Measurements from ENCODE around the gene ACBD7.

ACBD7 gene

GRCh38 chr10:15092855-15093408, 4.4 kb upstream of the ACBD7 start:
- peaks cover 5% of the 10 kb centered on the region for H3K79me2 ChIP-seq (ENCODE audit: insufficient read depth, low read depth)
- no peak overlapping the region for H2AFZ ChIP-seq (ENCODE audit: low read depth)
- H3K4me1 ChIP-seq (ENCODE audit: low read depth, poor library complexity, severe bottlenecking): peaks cover 12% of the 10 kb centered on the region
- H3K27me3 ChIP-seq (ENCODE audit: insufficient read depth, low read depth): no peaks in the 10 kb centered on the region; the same call in 1 of the 2 replicates
- no peaks in the 10 kb centered on the region for H4K20me1 ChIP-seq (ENCODE audit: insufficient read depth)
- H3K27ac ChIP-seq: no peak overlapping the region
- no peak overlapping the region for H3K4me2 ChIP-seq
- no peak overlapping the region for H3K4me3 ChIP-seq (IDR thresholded peaks at IDR 0.05; ENCODE audit: insufficient read depth, low read depth, low read length)
- no peaks in the 10 kb centered on the region for H3K36me3 ChIP-seq (ENCODE audit: insufficient read depth)
- no peak for TF ChIP-seq CTCF (conservative IDR thresholded peaks at IDR 0.05; ENCODE audit: low read depth, low read length)
- no peak overlapping the region for H3K9ac ChIP-seq

GRCh38 chr10:15091418-15091817, 2.8 kb upstream of the ACBD7 start:
- Histone ChIP-seq H3K9ac (no peak overlapping the region), H3K36me3 (ENCODE audit: insufficient read depth) (no peaks in the 10 kb centered on the region), H3K4me1 (ENCODE audit: low read depth, poor library complexity, severe bottlenecking) (peaks cover 11% of the 10 kb centered on the region), H3K27ac (no peak overlapping the region), H2AFZ (ENCODE audit: low read depth) (no peak overlapping the region), H4K20me1 (ENCODE audit: insufficient read depth) (no peaks in the 10 kb centered on the region), H3K4me3 (IDR thresholded peaks at IDR 0.05; ENCODE audit: insufficient read depth, low read depth, low read length) (no peak overlapping the region), H3K4me2 (no peak overlapping the region), H3K79me2 (ENCODE audit: insufficient read depth, low read depth) (no peaks in the 10 kb centered on the region; the same call in 1 of the 2 replicates), H3K27me3 (ENCODE audit: insufficient read depth, low read depth) (no peaks in the 10 kb centered on the region; the same call in 1 of the 2 replicates)
- TF ChIP-seq CTCF (conservative IDR thresholded peaks at IDR 0.05; ENCODE audit: low read depth, low read length): no peak

- H3K4me2 ChIP-seq: no peak overlapping the region
- no peaks in the 10 kb centered on the region for H3K36me3 ChIP-seq (ENCODE audit: insufficient read depth)
- no peak overlapping the region for H3K4me3 ChIP-seq (IDR thresholded peaks at IDR 0.05; ENCODE audit: insufficient read depth, low read depth, low read length)
- H3K79me2 ChIP-seq (ENCODE audit: insufficient read depth, low read depth): no peaks in the 10 kb centered on the region; the same call in 1 of the 2 replicates
- H3K27me3 ChIP-seq (ENCODE audit: insufficient read depth, low read depth): no peaks in the 10 kb centered on the region
- no peak for TF ChIP-seq CTCF (conservative IDR thresholded peaks at IDR 0.05; ENCODE audit: low read depth, low read length)
- peaks cover 7% of the 10 kb centered on the region for H3K4me1 ChIP-seq (ENCODE audit: low read depth, poor library complexity, severe bottlenecking)
- no peak overlapping the region for H3K27ac ChIP-seq
- H2AFZ ChIP-seq (ENCODE audit: low read depth): no peak overlapping the region
- no peak overlapping the region for H3K9ac ChIP-seq
- H4K20me1 ChIP-seq (ENCODE audit: insufficient read depth): no peaks in the 10 kb centered on the region
Measured at GRCh38 chr10:15084502-15084922, 4.1 kb downstream of the ACBD7 start.

- Histone ChIP-seq H3K4me2 (no peak overlapping the region), H3K4me1 (ENCODE audit: low read depth, poor library complexity, severe bottlenecking) (peaks cover 4% of the 10 kb centered on the region), H2AFZ (ENCODE audit: low read depth) (no peak overlapping the region), H3K9ac (no peak overlapping the region), H3K79me2 (ENCODE audit: insufficient read depth, low read depth) (no peaks in the 10 kb centered on the region; the same call in 1 of the 2 replicates), H3K4me3 (IDR thresholded peaks at IDR 0.05; ENCODE audit: insufficient read depth, low read depth, low read length) (no peak overlapping the region), H3K27me3 (ENCODE audit: insufficient read depth, low read depth) (no peaks in the 10 kb centered on the region), H3K36me3 (ENCODE audit: insufficient read depth) (no peaks in the 10 kb centered on the region), H4K20me1 (ENCODE audit: insufficient read depth) (no peaks in the 10 kb centered on the region), H3K27ac (no peak overlapping the region)
- no peak for TF ChIP-seq CTCF (conservative IDR thresholded peaks at IDR 0.05; ENCODE audit: low read depth, low read length)
Measured at GRCh38 chr10:15083674-15084501, 4.7 kb downstream of the ACBD7 start.
